Pancreas (tissue), 10 donors: ENCODE data around the gene DGKI. TPM values are rescaled to one million over a fixed set of nuclear protein-coding genes. Genes with fewer than 3 reads are reported as not detected.

Source experiments
- ATAC-seq, 4 donors: fragments of 200-7000 bp; cut with Tn5 transposase; one replicate each; pipeline versions ENCODE4 v1.8.0 to v1.9.1; 2020; ENCODE audit warnings: mild to moderate bottlenecking in 4 of 4, moderate library complexity in 4 of 4
- DNase-seq, 6 donors: peaks; one replicate each; pipeline ENCODE4 v3.0.0-alpha.2; 2020
- FAIRE-seq: peaks from 2 replicates; lab custom pipeline; 2012; peaks lifted over from hg19 to GRCh38; lab: Jason Lieb, UNC
- H3K27ac ChIP-seq, 4 donors: fragments of 200-600 bp; sonication (generic); 1 replicate in 3 of 4; 2 replicates in 1 of 4; pipeline versions ENCODE4 v1.5.0 to v1.8.0; 2020
- H3K27me3 ChIP-seq, 4 donors: fragments of 200-600 bp; one replicate each; pipeline ENCODE4 v1.8.0; 2021
- H3K36me3 ChIP-seq, 3 donors: fragments of 200-600 bp; sonication (generic) in 1 of 3; one replicate each; pipeline versions ENCODE4 v1.5.0 to v1.8.0; 2020 to 2021
- H3K4me1 ChIP-seq, 3 donors: fragments of 200-600 bp; one replicate each; pipeline ENCODE4 v1.8.0; 2021
- H3K4me3 ChIP-seq, 4 donors: fragments of 200-600 bp; sonication (generic) in 2 of 4; one replicate each; pipeline versions ENCODE4 v1.5.0 to v1.8.0; 2020 to 2021
- H3K9me3 ChIP-seq, 4 donors: fragments of 200-600 bp; one replicate each; pipeline ENCODE4 v1.8.0; 2021
- CTCF ChIP-seq, 4 donors: fragments of 200-600 bp; sonication (generic) in 3 of 4; IDR thresholded peaks; one replicate each; pipeline versions ENCODE4 v1.5.0 to v1.8.0; 2021; ENCODE audit warnings: antibody characterized with exemption in 4 of 4
- WGBS, 2 donors: extraction: QIAGEN DNeasy Blood & Tissue Kit; methylation state at CpG; one replicate each; pipeline ENCODE4 v1.1.7; 2013; 5-methylcytosine and 5-hydroxymethylcytosine counted together
- intact Hi-C, 3 donors: fragments of 100-400 bp; cut with DNase I; formaldehyde crosslinking; loops; one replicate each; pipeline versions ENCODE4 v1.11.1 to v1.14.2; 2022
- polyA plus RNA-seq, 2 donors: library from polyadenylated mRNA; stranded (reverse); fragments of 200-250 nt; gene quantifications; one replicate each; pipeline ENCODE4 v1.2.3, GENCODE V29; 2013
- total RNA-seq, 6 donors: library from RNA; stranded (reverse); fragmentation: NEBNext Ultra II Directional in 4 of 6; extraction: Animal tissue kit (Norgen Biotek cat#: 25700) in 4 of 6; gene quantifications; one replicate each; pipeline versions ENCODE4 v1.2.1 to v1.2.4, GENCODE V29; 2021 to 2023
- donor health status: healthy with polysubstance abuse.
- donor health status: DM: no; HTN: no; CAD: no; lungs with moderate emphysema.
- donor health status: DM: no; HTN: no; CAD: no.
- donor health status: control.
- donor health status: control.
- donor health status: Bipolar disorder and iron deficiency.
- donor health status: DM: yes; HTN: yes; CAD: no.
- donor health status: DM: no; HTN: no; CAD: no.
- donor health status: DM: no; HTN: no; CAD: no.
- donor health status: DM: yes; HTN: yes; CAD: no.

Gene DGKI
- total and polyA plus RNA-seq, 8 donors, result 0.04 to 0.81 (median 0.15) TPM

- no peaks in the 10 kb centered on the region for H3K9me3 ChIP-seq
- ATAC-seq (no peak), FAIRE-seq (no peak), DNase-seq (no peak)
- no peak overlapping the region for H3K27ac ChIP-seq
- no peak overlapping the region for H3K4me3 ChIP-seq
- no peaks in the 10 kb centered on the region for H3K27me3 ChIP-seq
- intact Hi-C loops, result no loop called here
- H3K4me1 ChIP-seq, result no peaks in the 10 kb centered on the region
- H3K36me3 ChIP-seq, result no peaks in the 10 kb centered on the region
- 46 to 51% methylated on average over 1 of the region's 1 CpG for WGBS, 2 donors
- TF ChIP-seq CTCF (IDR thresholded peaks at IDR 0.05), result no peak
Measured at GRCh38 chr7:137801003-137801402, 45.8 kb downstream of the DGKI start.

- Histone ChIP-seq H3K27ac (no peak overlapping the region), H3K4me3 (no peak overlapping the region), H3K4me1 (no peaks in the 10 kb centered on the region), H3K27me3 (no peaks in the 10 kb centered on the region), H3K9me3 (no peaks in the 10 kb centered on the region), H3K36me3 (no peaks in the 10 kb centered on the region)
- intact Hi-C loops, result no loop called here
- FAIRE-seq (no peak), DNase-seq (no peak), ATAC-seq (no peak)
- no peak for TF ChIP-seq CTCF (IDR thresholded peaks at IDR 0.05)
- WGBS, 2 donors, result 83 to 84% methylated on average over 4 of the region's 4 CpGs
Measured at GRCh38 chr7:137798073-137798763, 48.6 kb downstream of the DGKI start.

GRCh38 chr7:137795211-137795610 lies 51.6 kb downstream of the DGKI start:
- no peaks in the 10 kb centered on the region for H3K36me3 ChIP-seq
- 85 to 93% methylated on average over 4 of the region's 4 CpGs for WGBS, 2 donors
- no peak for TF ChIP-seq CTCF (IDR thresholded peaks at IDR 0.05)
- no peaks in the 10 kb centered on the region for H3K4me1 ChIP-seq
- ATAC-seq (no peak), DNase-seq (no peak), FAIRE-seq (no peak)
- H3K27ac ChIP-seq, result no peak overlapping the region
- H3K4me3 ChIP-seq, result no peak overlapping the region
- H3K27me3 ChIP-seq, result no peaks in the 10 kb centered on the region
- H3K9me3 ChIP-seq, result no peaks in the 10 kb centered on the region
- intact Hi-C loops, result no loop called here

GRCh38 chr7:137791930-137792329 lies 54.8 kb downstream of the DGKI start:
- Histone ChIP-seq H3K27ac (no peak overlapping the region), H3K27me3 (no peaks in the 10 kb centered on the region), H3K36me3 (no peaks in the 10 kb centered on the region), H3K9me3 (no peaks in the 10 kb centered on the region), H3K4me3 (no peak overlapping the region), H3K4me1 (no peaks in the 10 kb centered on the region)
- ATAC-seq (no peak), DNase-seq (no peak), FAIRE-seq (no peak)
- no peak for TF ChIP-seq CTCF (IDR thresholded peaks at IDR 0.05)
- 68 to 71% methylated on average over 2 of the region's 2 CpGs for WGBS, 2 donors
- intact Hi-C loops, result no loop called here

GRCh38 chr7:137790828-137791227 lies 55.9 kb downstream of the DGKI start:
- FAIRE-seq (no peak), ATAC-seq (no peak), DNase-seq (no peak)
- H3K27ac ChIP-seq, result no peak overlapping the region
- H3K36me3 ChIP-seq, result no peaks in the 10 kb centered on the region
- H3K4me1 ChIP-seq, result no peaks in the 10 kb centered on the region
- no peaks in the 10 kb centered on the region for H3K27me3 ChIP-seq
- H3K4me3 ChIP-seq, result no peak overlapping the region
- TF ChIP-seq CTCF (IDR thresholded peaks at IDR 0.05), result no peak
- intact Hi-C loops, result no loop called here
- no peaks in the 10 kb centered on the region for H3K9me3 ChIP-seq
